ENCODE measurements around the gene EAPP. TPM values are rescaled to one million over a fixed set of nuclear protein-coding genes. Genes with fewer than 3 reads are reported as not detected.
"Not testable (repeated sequence)": the region's sequence is repeated elsewhere in the genome, so short reads cannot be mapped to it uniquely, and the experiment has no call there.

Gene EAPP
- total and polyA plus RNA-seq, 2 donors (not counting 1 experiment from before 2014, with no cell fraction given) = 54.0 to 58.0 TPM

DNA sequence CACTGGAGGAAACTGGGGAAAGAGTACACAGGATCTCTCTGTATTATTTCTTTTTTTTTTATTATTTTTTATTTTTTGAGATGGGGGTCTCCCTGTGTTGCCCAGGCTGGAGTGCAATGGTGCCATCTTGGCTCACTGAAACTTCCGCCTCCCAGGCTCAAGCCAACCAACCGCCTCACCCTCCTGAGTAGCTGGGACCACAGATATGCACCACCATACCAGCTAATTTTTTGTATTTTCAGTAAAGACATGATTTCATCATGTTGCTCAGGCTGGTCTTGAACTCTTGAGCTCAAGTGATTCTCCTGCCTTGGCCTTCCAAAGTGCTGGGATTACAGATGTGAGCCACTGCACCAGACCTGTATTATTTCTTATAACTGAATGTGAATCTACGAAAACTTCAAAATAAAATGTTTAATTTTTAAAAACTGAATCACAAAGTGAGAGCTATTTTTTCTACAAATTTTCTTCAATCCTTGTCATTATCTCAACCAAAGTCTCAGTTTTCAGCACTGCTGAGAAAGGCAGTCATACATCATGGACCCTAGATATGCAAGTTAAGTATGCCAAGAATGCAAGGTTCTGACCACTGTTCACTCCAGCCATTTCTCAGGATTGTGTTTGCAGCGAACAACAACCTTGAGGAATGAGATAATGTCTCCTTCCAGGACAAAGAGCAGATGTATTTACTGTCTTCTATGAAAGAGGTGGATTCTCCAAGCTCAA, 2.4 kb downstream of the EAPP start:
- Histone ChIP-seq H4K20me1 (ENCODE audit: control insufficient read depth, extremely low read depth, insufficient read depth, low read length) (no peaks in the 10 kb centered on the region), H3K27ac (ENCODE audit: insufficient read depth, low read length) (peak overlapping the region; percentile 49), H3K36me3 (ENCODE audit: control insufficient read depth, insufficient read depth, low read length) (no peaks in the 10 kb centered on the region), H3K27me3 (ENCODE audit: control insufficient read depth, insufficient read depth, low read length) (no peaks in the 10 kb centered on the region), H3K4me1 (ENCODE audit: control insufficient read depth, extremely low read depth, insufficient read depth, low read length) (peaks cover 6% of the 10 kb centered on the region), H3K9ac (ENCODE audit: insufficient read depth, low read length) (no peak overlapping the region), H2AFZ (ENCODE audit: low read length) (no peak overlapping the region), H3K4me3 (replicated peaks in 1 of 4; ENCODE audit: control extremely low read depth in 1 of 4, insufficient read depth in 1 of 4, low read depth in 3 of 4, low read length in 4 of 4) (peak overlapping the region in 2 of 4 experiments; percentile 19 to 94), H3K9me3 (ENCODE audit: control insufficient read depth, insufficient read depth, low read depth, low read length) (no peaks in the 10 kb centered on the region), H3K79me2 (ENCODE audit: control insufficient read depth, insufficient read depth, low read length) (peaks cover 19% of the 10 kb centered on the region), H3K4me2 (ENCODE audit: extremely low read depth, insufficient read depth, low read length) (peak overlapping the region; percentile 23)
- peak in 1 of 2 donors; percentile 96 for DNase-seq (ENCODE audit: low read depth in 2 of 2)
- no peak for TF ChIP-seq EZH2 (IDR thresholded peaks at IDR 0.05; ENCODE audit: low read length, missing control alignments)
- TF ChIP-seq, protein P1, sequence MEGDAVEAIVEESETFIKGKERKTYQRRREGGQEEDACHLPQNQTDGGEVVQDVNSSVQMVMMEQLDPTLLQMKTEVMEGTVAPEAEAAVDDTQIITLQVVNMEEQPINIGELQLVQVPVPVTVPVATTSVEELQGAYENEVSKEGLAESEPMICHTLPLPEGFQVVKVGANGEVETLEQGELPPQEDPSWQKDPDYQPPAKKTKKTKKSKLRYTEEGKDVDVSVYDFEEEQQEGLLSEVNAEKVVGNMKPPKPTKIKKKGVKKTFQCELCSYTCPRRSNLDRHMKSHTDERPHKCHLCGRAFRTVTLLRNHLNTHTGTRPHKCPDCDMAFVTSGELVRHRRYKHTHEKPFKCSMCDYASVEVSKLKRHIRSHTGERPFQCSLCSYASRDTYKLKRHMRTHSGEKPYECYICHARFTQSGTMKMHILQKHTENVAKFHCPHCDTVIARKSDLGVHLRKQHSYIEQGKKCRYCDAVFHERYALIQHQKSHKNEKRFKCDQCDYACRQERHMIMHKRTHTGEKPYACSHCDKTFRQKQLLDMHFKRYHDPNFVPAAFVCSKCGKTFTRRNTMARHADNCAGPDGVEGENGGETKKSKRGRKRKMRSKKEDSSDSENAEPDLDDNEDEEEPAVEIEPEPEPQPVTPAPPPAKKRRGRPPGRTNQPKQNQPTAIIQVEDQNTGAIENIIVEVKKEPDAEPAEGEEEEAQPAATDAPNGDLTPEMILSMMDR (conservative IDR thresholded peaks at IDR 0.05 in 1 of 2, IDR thresholded peaks at IDR 0.05 in 1 of 2; ENCODE audit: low read depth in 1 of 2, low read length in 2 of 2) = no peak

DNA sequence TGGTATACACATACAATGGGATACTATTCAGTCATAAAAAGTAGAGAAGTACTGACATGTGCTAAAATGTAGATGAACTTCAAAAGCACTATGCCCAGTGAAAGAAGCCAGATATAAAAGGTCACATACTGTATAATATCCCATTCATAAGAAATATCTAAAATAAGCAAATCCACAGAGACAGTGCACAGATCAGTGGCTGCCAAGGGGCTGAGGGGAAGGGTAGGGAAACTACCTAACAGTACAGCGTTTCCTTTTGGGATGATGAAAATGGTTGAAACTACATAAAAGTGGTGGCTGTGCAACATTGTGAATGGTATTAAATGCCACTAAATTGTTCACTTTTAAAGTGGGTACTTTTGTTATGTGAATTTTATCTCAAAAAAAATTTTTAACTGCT, 11.9 kb downstream of the EAPP start:
- no peak overlapping the region for H2AFZ ChIP-seq (ENCODE audit: low read length)
- no peaks in the 10 kb centered on the region for H3K9me3 ChIP-seq (ENCODE audit: control insufficient read depth, insufficient read depth, low read depth, low read length)
- H3K4me2 ChIP-seq (ENCODE audit: extremely low read depth, insufficient read depth, low read length) = no peak overlapping the region
- no peak overlapping the region for H3K27ac ChIP-seq (ENCODE audit: insufficient read depth, low read length)
- TF ChIP-seq, protein P1 (conservative IDR thresholded peaks at IDR 0.05 in 1 of 2, IDR thresholded peaks at IDR 0.05 in 1 of 2; ENCODE audit: low read depth in 1 of 2, low read length in 2 of 2) = no peak
- TF ChIP-seq EZH2 (IDR thresholded peaks at IDR 0.05; ENCODE audit: low read length, missing control alignments) = no peak
- no peaks in the 10 kb centered on the region for H4K20me1 ChIP-seq (ENCODE audit: control insufficient read depth, extremely low read depth, insufficient read depth, low read length)
- H3K9ac ChIP-seq (ENCODE audit: insufficient read depth, low read length) = no peak overlapping the region
- H3K36me3 ChIP-seq (ENCODE audit: control insufficient read depth, insufficient read depth, low read length) = no peaks in the 10 kb centered on the region
- no peaks in the 10 kb centered on the region for H3K79me2 ChIP-seq (ENCODE audit: control insufficient read depth, insufficient read depth, low read length)
- no peaks in the 10 kb centered on the region for H3K27me3 ChIP-seq (ENCODE audit: control insufficient read depth, insufficient read depth, low read length)
- DNase-seq (ENCODE audit: low read depth in 2 of 2) = no peak
- H3K4me3 ChIP-seq (replicated peaks in 1 of 4; ENCODE audit: control extremely low read depth in 1 of 4, insufficient read depth in 1 of 4, low read depth in 3 of 4, low read length in 4 of 4) = no peak overlapping the region
- H3K4me1 ChIP-seq (ENCODE audit: control insufficient read depth, extremely low read depth, insufficient read depth, low read length) = no peaks in the 10 kb centered on the region

- H3K27ac ChIP-seq (ENCODE audit: insufficient read depth, low read length); H3K9me3 ChIP-seq (ENCODE audit: control insufficient read depth, insufficient read depth, low read depth, low read length); H3K36me3 ChIP-seq (ENCODE audit: control insufficient read depth, insufficient read depth, low read length); H3K79me2 ChIP-seq (ENCODE audit: control insufficient read depth, insufficient read depth, low read length); H4K20me1 ChIP-seq (ENCODE audit: control insufficient read depth, extremely low read depth, insufficient read depth, low read length); H2AFZ ChIP-seq (ENCODE audit: low read length); H3K27me3 ChIP-seq (ENCODE audit: control insufficient read depth, insufficient read depth, low read length); H3K9ac ChIP-seq (ENCODE audit: insufficient read depth, low read length); H3K4me2 ChIP-seq (ENCODE audit: extremely low read depth, insufficient read depth, low read length); H3K4me3 ChIP-seq (replicated peaks in 1 of 4; ENCODE audit: control extremely low read depth in 1 of 4, insufficient read depth in 1 of 4, low read depth in 3 of 4, low read length in 4 of 4); H3K4me1 ChIP-seq (ENCODE audit: control insufficient read depth, extremely low read depth, insufficient read depth, low read length); DNase-seq (ENCODE audit: low read depth in 2 of 2): not testable (repeated sequence)
Measured at GRCh38 chr14:34524216-34524615, 15.3 kb downstream of the EAPP start.

Data from fibroblast of lung (primary cell).